Esophagus squamous epithelium (tissue), 5 donors: Measurements from ENCODE around the gene ARL6IP6. TPM values are rescaled to one million over a fixed set of nuclear protein-coding genes. Genes with fewer than 3 reads are reported as not detected.

ENCODE experiments used
- DNase-seq: peaks from one replicate; lab custom pipeline; 2025; lab: John Stamatoyannopoulos, UW
- H3K27ac ChIP-seq, 4 donors: fragments of 200-600 bp; sonication (generic); one replicate each; pipeline ENCODE4 v1.5.1; 2016 to 2019; ENCODE audit warnings: mild to moderate bottlenecking in 1 of 4
- H3K27me3 ChIP-seq, 4 donors: fragments of 200-600 bp; sonication (generic); 1 replicate in 3 of 4; 2 replicates in 1 of 4; pipeline versions ENCODE4 v1.5.1 to v1.6.0; 2017 to 2021; ENCODE audit warnings: antibody characterized with exemption in 1 of 4
- H3K36me3 ChIP-seq, 3 donors: fragments of 200-600 bp; sonication (generic); one replicate each; pipeline ENCODE4 v1.5.1; 2016 to 2019
- H3K4me1 ChIP-seq, 3 donors: fragments of 200-600 bp; sonication (generic); one replicate each; pipeline ENCODE4 v1.5.1; 2017 to 2019
- H3K4me3 ChIP-seq, 4 donors: fragments of 200-600 bp; sonication (generic); 1 replicate in 3 of 4; 2 replicates in 1 of 4; pipeline ENCODE4 v1.5.1; 2016 to 2019; ENCODE audit warnings: mild to moderate bottlenecking in 2 of 4, moderate library complexity in 1 of 4
- H3K9me3 ChIP-seq, 3 donors: fragments of 200-600 bp; sonication (generic); one replicate each; pipeline ENCODE4 v1.5.1; 2016 to 2019
- CTCF ChIP-seq, 6 experiments: fragments of 450-650 bp in 4 of 6; fragments of 200-600 bp in 2 of 6; sonication (generic) in 2 of 6; IDR thresholded peaks; one replicate each; pipeline ENCODE4 v1.5.1; 2016 to 2019; ENCODE audit warnings: antibody characterized with exemption in 6 of 6, mild to moderate bottlenecking in 4 of 6, moderate library complexity in 4 of 6
- POLR2A ChIP-seq, 4 donors: fragments of 450-650 bp; IDR thresholded peaks; one replicate each; pipeline ENCODE4 v1.6.1; 2017; ENCODE audit warnings: antibody characterized with exemption in 4 of 4, mild to moderate bottlenecking in 4 of 4, moderate library complexity in 3 of 4
- WGBS, 2 donors: methylation state at CpG; one replicate each; pipeline ENCODE4 v1.1.5; 2018; 5-methylcytosine and 5-hydroxymethylcytosine counted together
- intact Hi-C: fragments of 100-400 bp; cut with DNase I; formaldehyde crosslinking; loops from one replicate; pipeline ENCODE4 v1.15.0; 2022
- total RNA-seq, 4 donors: library from RNA; depleted of rRNA; stranded (reverse); fragments of >200 nt; gene quantifications; one replicate each; pipeline ENCODE4 v1.1.0, GENCODE V29; 2016
- donor health status: DM: yes; HTN: yes; CAD: no.

The ARL6IP6 gene
- total RNA-seq, 4 donors from 2014 or later, result 7.7 to 24.2 (median 19.0) TPM

GRCh38 chr2:152696476-152696875 lies 21.9 kb upstream of the ARL6IP6 start:
- 67 to 100% methylated on average over 1 of the region's 1 CpG for WGBS, 2 donors
- intact Hi-C loops, result no loop called here

GRCh38 chr2:152701198-152701597 lies 17.2 kb upstream of the ARL6IP6 start:
- Histone ChIP-seq H3K36me3 (peaks cover 0 to 21% (median 0%) of the 10 kb centered on the region in 3 donors), H3K9me3 (peaks cover 0 to 10% (median 0%) of the 10 kb centered on the region in 3 donors), H3K27me3 (no peaks in the 10 kb centered on the region), H3K4me3 (no peak overlapping the region), H3K4me1 (no peaks in the 10 kb centered on the region), H3K27ac (no peak overlapping the region)
- WGBS, 2 donors, result 87 to 90% methylated on average over 7 of the region's 7 CpGs
- no peak for DNase-seq
- intact Hi-C loops, result no loop called here
- no peak for TF ChIP-seq CTCF (IDR thresholded peaks at IDR 0.05)
- no peak for TF ChIP-seq POLR2A (IDR thresholded peaks at IDR 0.05)

More at GRCh38 chr2:152696476-152696875, 21.9 kb upstream of the ARL6IP6 start:
- peaks cover 0 to 21% (median 0%) of the 10 kb centered on the region in 3 donors for H3K4me1 ChIP-seq
- peaks cover 0 to 4% (median 0%) of the 10 kb centered on the region in 3 donors for H3K9me3 ChIP-seq
- H3K27me3 ChIP-seq, result no peaks in the 10 kb centered on the region
- TF ChIP-seq CTCF (IDR thresholded peaks at IDR 0.05) (no peak), POLR2A (IDR thresholded peaks at IDR 0.05) (no peak)
- peaks cover 0 to 33% (median 0%) of the 10 kb centered on the region in 3 donors for H3K36me3 ChIP-seq
- no peak overlapping the region for H3K4me3 ChIP-seq
- H3K27ac ChIP-seq, result no peak overlapping the region
- DNase-seq, result no peak

- Histone ChIP-seq H3K27me3 (no peaks in the 10 kb centered on the region), H3K36me3 (peaks cover 0 to 63% (median 0%) of the 10 kb centered on the region in 3 donors), H3K27ac (no peak overlapping the region), H3K4me1 (peaks cover 0 to 9% (median 0%) of the 10 kb centered on the region in 3 donors), H3K9me3 (peaks cover 0 to 6% (median 0%) of the 10 kb centered on the region in 3 donors), H3K4me3 (no peak overlapping the region)
- TF ChIP-seq CTCF (IDR thresholded peaks at IDR 0.05), result no peak
- TF ChIP-seq POLR2A (IDR thresholded peaks at IDR 0.05), result no peak
- 82 to 94% methylated on average over 4 of the region's 4 CpGs for WGBS, 2 donors
- intact Hi-C loops, result no loop called here
- DNase-seq, result no peak
Observed at GRCh38 chr2:152706477-152707021, 11.9 kb upstream of the ARL6IP6 start.

- TF ChIP-seq POLR2A (IDR thresholded peaks at IDR 0.05) (no peak), CTCF (IDR thresholded peaks at IDR 0.05) (no peak)
- Histone ChIP-seq H3K27me3 (no peaks in the 10 kb centered on the region), H3K4me3 (no peak overlapping the region), H3K27ac (no peak overlapping the region), H3K4me1 (peaks cover 0 to 10% (median 0%) of the 10 kb centered on the region in 3 donors), H3K36me3 (peaks cover 0 to 70% (median 0%) of the 10 kb centered on the region in 3 donors), H3K9me3 (no peaks in the 10 kb centered on the region)
- WGBS, 2 donors, result 97 to 100% methylated on average over 2 of the region's 2 CpGs
- no peak for DNase-seq
- intact Hi-C loops, result no loop called here
Observed at GRCh38 chr2:152708742-152709141, 9.7 kb upstream of the ARL6IP6 start.

GRCh38 chr2:152710713-152711112 lies 7.7 kb upstream of the ARL6IP6 start:
- TF ChIP-seq POLR2A (IDR thresholded peaks at IDR 0.05) (no peak), CTCF (IDR thresholded peaks at IDR 0.05) (no peak)
- H3K4me3 ChIP-seq, result no peak overlapping the region
- peaks cover 0 to 86% (median 0%) of the 10 kb centered on the region in 3 donors for H3K36me3 ChIP-seq
- H3K27me3 ChIP-seq, result no peaks in the 10 kb centered on the region
- H3K4me1 ChIP-seq, result peaks cover 0 to 30% (median 10%) of the 10 kb centered on the region in 3 donors
- WGBS, 2 donors, result 76 to 81% methylated on average over 2 of the region's 2 CpGs
- DNase-seq, result no peak
- intact Hi-C loops, result no loop called here
- H3K9me3 ChIP-seq, result no peaks in the 10 kb centered on the region
- no peak overlapping the region for H3K27ac ChIP-seq
